ENCODE measurements around the gene CNOT6.

- no peak for TF ChIP-seq CTCF (IDR thresholded peaks at IDR 0.05)
- no peak for TF ChIP-seq POLR2A (IDR thresholded peaks at IDR 0.05)
Measured at GRCh38 chr5:180474569-180474968, 19.6 kb upstream of the CNOT6 start.

All from suprapubic skin (tissue), 3 donors.